Nephron progenitor cell (in vitro differentiated cells): Measurements from ENCODE around the gene LGALS3BP.

Experiments
- DNase-seq: peaks from one replicate; pipeline ENCODE4 v3.0.0; 2021
- H3K27ac Mint-ChIP-seq: 2 replicates; pipeline ENCODE4 v1.8.0; 2021; ENCODE audit warnings: mild to moderate bottlenecking, moderate library complexity, mixed read lengths
- H3K27me3 Mint-ChIP-seq: 2 replicates; pipeline ENCODE4 v1.8.0; 2021; ENCODE audit warnings: mild to moderate bottlenecking, low read depth, mixed read lengths; ENCODE audit not compliant: poor library complexity
- H3K36me3 Mint-ChIP-seq: 2 replicates; pipeline ENCODE4 v1.8.0; 2021; ENCODE audit warnings: low read depth, mixed read lengths
- H3K4me1 Mint-ChIP-seq: 2 replicates; pipeline ENCODE4 v1.8.0; 2021; ENCODE audit warnings: mixed read lengths
- H3K4me3 Mint-ChIP-seq: 2 replicates; pipeline ENCODE4 v1.8.0; 2021; ENCODE audit warnings: mild to moderate bottlenecking, moderate library complexity, mixed read lengths
- H3K9me3 Mint-ChIP-seq: 2 replicates; pipeline ENCODE4 v1.8.0; 2021; ENCODE audit warnings: mild to moderate bottlenecking, moderate library complexity, mixed read lengths
- CTCF ChIP-seq: fragments of 200-600 bp; sonication (generic); IDR thresholded peaks from 2 replicates; pipeline ENCODE4 v1.5.0; 2021; ENCODE audit warnings: antibody characterized with exemption

Gene LGALS3BP

DNA sequence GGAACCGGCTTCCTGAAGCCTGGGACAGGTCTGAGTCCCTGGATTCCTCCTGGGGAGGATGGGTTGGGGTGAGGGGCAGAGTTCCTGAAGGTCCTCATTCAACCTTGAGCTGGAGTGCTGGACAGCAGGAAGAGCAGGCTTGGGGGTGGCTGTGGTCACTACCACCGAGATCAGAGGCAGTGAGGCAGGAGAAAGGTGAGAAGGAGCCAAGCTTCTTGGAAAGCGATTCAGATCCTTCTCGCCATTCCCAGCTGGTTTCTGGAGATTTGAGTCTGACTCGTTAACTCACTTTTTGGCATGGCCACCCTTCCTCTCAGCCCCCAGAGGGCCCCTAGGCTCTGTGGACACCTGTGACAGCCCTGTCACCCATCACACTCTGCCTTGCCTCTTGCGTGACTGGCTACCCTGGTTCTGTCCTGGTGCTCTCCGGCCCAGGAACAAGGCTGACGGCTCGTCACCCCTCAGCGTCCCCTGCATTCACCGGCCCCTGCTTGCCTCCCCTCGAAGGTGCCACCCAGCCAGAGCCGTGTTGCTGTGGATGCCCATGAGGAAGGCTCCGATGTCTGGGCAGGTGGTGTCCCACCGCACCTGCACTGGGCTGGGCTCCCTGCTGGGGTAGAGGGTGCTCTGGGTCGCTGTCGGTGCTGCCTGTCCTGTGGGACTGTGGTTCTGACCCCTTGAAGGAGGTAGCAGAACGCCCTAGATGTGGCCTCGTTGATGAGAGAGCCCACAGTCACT lies 44.9 kb downstream of the LGALS3BP start:
- Mint-ChIP-seq H3K27ac (peak overlapping the region; percentile 89), H3K36me3 (no peaks in the 10 kb centered on the region), H3K27me3 (peaks cover 8% of the 10 kb centered on the region), H3K4me3 (peak overlapping the region; percentile 35), H3K4me1 (peaks cover 45% of the 10 kb centered on the region), H3K9me3 (no peaks in the 10 kb centered on the region)
- DNase-seq, result no peak
- no peak for TF ChIP-seq CTCF

DNA sequence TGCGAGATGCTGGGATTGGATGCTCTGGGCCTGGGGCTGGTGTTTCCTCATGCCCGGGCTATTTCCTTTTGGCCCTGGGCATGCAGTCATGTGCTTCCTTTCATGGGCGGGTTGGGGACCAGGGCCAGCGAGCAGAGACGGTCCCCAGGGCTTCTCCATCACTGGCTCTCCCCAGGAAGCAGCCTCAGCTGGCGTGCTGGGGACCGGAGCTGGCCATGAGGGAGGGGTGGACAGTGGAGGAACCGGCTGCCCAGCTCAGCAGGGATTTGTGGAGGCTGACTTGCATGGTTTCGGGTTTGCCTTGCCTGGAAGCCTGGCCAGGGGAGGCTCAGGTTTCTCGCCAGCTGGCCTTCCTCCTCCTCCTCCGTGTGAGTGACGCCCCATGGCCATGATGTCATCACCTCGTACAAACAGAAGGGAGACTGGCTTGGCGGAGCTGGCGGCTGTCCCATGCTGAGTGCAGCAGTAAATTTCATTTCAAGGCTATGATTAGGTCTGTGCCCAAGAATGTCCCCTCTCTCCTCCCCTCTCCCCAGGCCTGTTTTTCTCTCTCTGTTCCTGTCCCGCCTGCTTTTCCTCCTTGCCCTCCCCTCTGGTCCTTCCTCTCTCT lies 45.7 kb downstream of the LGALS3BP start:
- peak; percentile 82 for DNase-seq
- H3K9me3 Mint-ChIP-seq, result no peaks in the 10 kb centered on the region
- H3K27ac Mint-ChIP-seq, result peak overlapping the region; percentile 89
- no peak for TF ChIP-seq CTCF
- peaks cover 38% of the 10 kb centered on the region for H3K4me1 Mint-ChIP-seq
- H3K27me3 Mint-ChIP-seq, result peaks cover 8% of the 10 kb centered on the region
- H3K36me3 Mint-ChIP-seq, result no peaks in the 10 kb centered on the region
- peak overlapping the region; percentile 35 for H3K4me3 Mint-ChIP-seq

GRCh38 chr17:78933025-78933958 lies 46.4 kb downstream of the LGALS3BP start:
- no peaks in the 10 kb centered on the region for H3K9me3 Mint-ChIP-seq
- no peaks in the 10 kb centered on the region for H3K36me3 Mint-ChIP-seq
- H3K27ac Mint-ChIP-seq, result peak overlapping the region; percentile 34
- TF ChIP-seq CTCF, result no peak
- DNase-seq, result no peak
- H3K27me3 Mint-ChIP-seq, result peaks cover 11% of the 10 kb centered on the region
- H3K4me1 Mint-ChIP-seq, result peaks cover 44% of the 10 kb centered on the region
- H3K4me3 Mint-ChIP-seq, result no peak overlapping the region

GRCh38 chr17:78929908-78930775 lies 49.6 kb downstream of the LGALS3BP start:
- Mint-ChIP-seq H3K27ac (no peak overlapping the region), H3K36me3 (no peaks in the 10 kb centered on the region), H3K4me1 (peaks cover 53% of the 10 kb centered on the region), H3K27me3 (peaks cover 23% of the 10 kb centered on the region), H3K9me3 (no peaks in the 10 kb centered on the region), H3K4me3 (no peak overlapping the region)
- TF ChIP-seq CTCF, result no peak
- DNase-seq, result no peak

- Mint-ChIP-seq H3K4me3 (peak overlapping the region; percentile 72), H3K4me1 (peaks cover 58% of the 10 kb centered on the region), H3K36me3 (no peaks in the 10 kb centered on the region), H3K27me3 (peaks cover 16% of the 10 kb centered on the region), H3K9me3 (no peaks in the 10 kb centered on the region), H3K27ac (peak overlapping the region; percentile 93)
- peak; percentile 37 for DNase-seq
- no peak for TF ChIP-seq CTCF
Measured at GRCh38 chr17:78925662-78926555, 53.8 kb downstream of the LGALS3BP start.
